Measurements from ENCODE around the gene FRAS1.
A peak's percentile ranks its signal among the peaks of the same experiment; 100 is the strongest.
"Not testable (repeated sequence)": the region's sequence is repeated elsewhere in the genome, so short reads cannot be mapped to it uniquely, and the experiment has no call there.

Gene FRAS1

GRCh38 chr4:78057600-78058550 lies 752 bp downstream of the FRAS1 start:
- DNase-seq: peak in 1 of 2 experiments; percentile 19

GRCh38 chr4:78058591-78059523 lies 1.7 kb downstream of the FRAS1 start:
- peak; percentile 24 to 40 for DNase-seq

GRCh38 chr4:78059524-78059889 lies 2.4 kb downstream of the FRAS1 start:
- peak; percentile 70 to 78 for DNase-seq

- DNase-seq: no peak
Measured at GRCh38 chr4:78059938-78060337, 2.8 kb downstream of the FRAS1 start.

- peak in 1 of 2 experiments; percentile 50 for DNase-seq
Measured at GRCh38 chr4:78061939-78062570, 4.9 kb downstream of the FRAS1 start.

GRCh38 chr4:78065508-78066192 lies 8.5 kb downstream of the FRAS1 start:
- no peak for DNase-seq

- DNase-seq: no peak
Measured at GRCh38 chr4:78068481-78068880, 11.4 kb downstream of the FRAS1 start.

GRCh38 chr4:78069319-78069718 lies 12.2 kb downstream of the FRAS1 start:
- no peak for DNase-seq

- DNase-seq: peak in 1 of 2 experiments; percentile 28
Measured at GRCh38 chr4:78069859-78070258, 12.7 kb downstream of the FRAS1 start.

- no peak for DNase-seq
Measured at GRCh38 chr4:78070731-78071282, 13.7 kb downstream of the FRAS1 start.

GRCh38 chr4:78074759-78075158 lies 17.6 kb downstream of the FRAS1 start:
- DNase-seq: no peak

- no peak for DNase-seq
Measured at GRCh38 chr4:78075986-78076385, 18.9 kb downstream of the FRAS1 start.

- no peak for DNase-seq
Measured at GRCh38 chr4:78078101-78078500, 21.0 kb downstream of the FRAS1 start.

- peak; percentile 84 to 91 for DNase-seq
Measured at GRCh38 chr4:78079726-78080430, 22.8 kb downstream of the FRAS1 start.

- DNase-seq: no peak
Measured at GRCh38 chr4:78081541-78081940, 24.4 kb downstream of the FRAS1 start.

- DNase-seq: no peak
Measured at GRCh38 chr4:78083035-78083434, 25.9 kb downstream of the FRAS1 start.

- no peak for DNase-seq
Measured at GRCh38 chr4:78091534-78091933, 34.4 kb downstream of the FRAS1 start.

GRCh38 chr4:78092350-78092749 lies 35.2 kb downstream of the FRAS1 start:
- DNase-seq: not testable (repeated sequence)

- no peak for DNase-seq
Measured at GRCh38 chr4:78092850-78093249, 35.7 kb downstream of the FRAS1 start.

GRCh38 chr4:78095081-78095480 lies 38.0 kb downstream of the FRAS1 start:
- no peak for DNase-seq

GRCh38 chr4:78099058-78099457 lies 41.9 kb downstream of the FRAS1 start:
- no peak for DNase-seq

Measured in NCI-H524 (cell line).